Measurements from ENCODE around the gene AMDHD1. TPM values are rescaled to one million over a fixed set of nuclear protein-coding genes. Genes with fewer than 3 reads are reported as not detected.

AMDHD1 gene
- total RNA-seq, 2 donors from 2014 or later: 0.46 to 0.71 TPM

DNA sequence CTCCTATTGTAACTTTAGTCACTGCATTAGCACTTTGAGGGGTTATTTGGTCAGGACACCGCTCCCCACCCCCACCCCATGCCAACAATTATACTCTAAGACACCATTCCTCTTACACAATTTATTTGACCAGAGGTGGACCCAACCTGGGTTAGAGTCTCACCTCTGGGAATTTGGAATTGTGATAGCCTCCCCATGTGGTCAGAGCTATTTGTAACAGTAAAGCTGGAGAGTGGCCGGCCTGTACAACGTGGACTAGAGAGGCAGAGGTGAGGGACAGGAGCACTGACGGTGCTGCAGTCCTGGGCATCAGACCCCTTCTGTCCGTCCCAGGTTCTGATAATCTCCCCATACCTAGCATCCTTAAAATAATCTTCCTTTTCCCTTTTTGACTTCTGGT lies 56.4 kb downstream of the AMDHD1 start:
- peaks cover 20% of the 10 kb centered on the region for H3K36me3 Mint-ChIP-seq (ENCODE audit: low read depth)
- no peak for DNase-seq
- Histone ChIP-seq H3K27ac (ENCODE audit: low read depth, low read length) (no peak overlapping the region), H3K9me3 (ENCODE audit: control insufficient read depth, low read length) (no peaks in the 10 kb centered on the region), H3K4me1 (ENCODE audit: control insufficient read depth, insufficient read depth, low read length) (no peaks in the 10 kb centered on the region), H3K27me3 (ENCODE audit: control insufficient read depth, insufficient read depth, low read length, poor library complexity, severe bottlenecking) (no peaks in the 10 kb centered on the region), H3K4me3 (ENCODE audit: low read length) (no peak overlapping the region), H3K36me3 (ENCODE audit: control insufficient read depth, insufficient read depth, low read length) (peaks cover 34% of the 10 kb centered on the region), H3K9ac (ENCODE audit: extremely low read depth, low read length, poor library complexity, severe bottlenecking) (no peak overlapping the region)
- no peaks in the 10 kb centered on the region for H3K27me3 Mint-ChIP-seq (ENCODE audit: insufficient read depth)
- H3K4me1 Mint-ChIP-seq: no peaks in the 10 kb centered on the region
- no peak overlapping the region for H3K27ac Mint-ChIP-seq
- H3K9me3 Mint-ChIP-seq: no peaks in the 10 kb centered on the region
- H3K4me3 Mint-ChIP-seq: no peak overlapping the region
- 79 to 100% methylated on average over 2 to 5 of the region's 5 CpGs for whole genome bisulfite sequencing, 2 experiments (ENCODE audit: insufficient coverage in 1 of 2, insufficient read length in 1 of 2)
- TF ChIP-seq, protein P1, sequence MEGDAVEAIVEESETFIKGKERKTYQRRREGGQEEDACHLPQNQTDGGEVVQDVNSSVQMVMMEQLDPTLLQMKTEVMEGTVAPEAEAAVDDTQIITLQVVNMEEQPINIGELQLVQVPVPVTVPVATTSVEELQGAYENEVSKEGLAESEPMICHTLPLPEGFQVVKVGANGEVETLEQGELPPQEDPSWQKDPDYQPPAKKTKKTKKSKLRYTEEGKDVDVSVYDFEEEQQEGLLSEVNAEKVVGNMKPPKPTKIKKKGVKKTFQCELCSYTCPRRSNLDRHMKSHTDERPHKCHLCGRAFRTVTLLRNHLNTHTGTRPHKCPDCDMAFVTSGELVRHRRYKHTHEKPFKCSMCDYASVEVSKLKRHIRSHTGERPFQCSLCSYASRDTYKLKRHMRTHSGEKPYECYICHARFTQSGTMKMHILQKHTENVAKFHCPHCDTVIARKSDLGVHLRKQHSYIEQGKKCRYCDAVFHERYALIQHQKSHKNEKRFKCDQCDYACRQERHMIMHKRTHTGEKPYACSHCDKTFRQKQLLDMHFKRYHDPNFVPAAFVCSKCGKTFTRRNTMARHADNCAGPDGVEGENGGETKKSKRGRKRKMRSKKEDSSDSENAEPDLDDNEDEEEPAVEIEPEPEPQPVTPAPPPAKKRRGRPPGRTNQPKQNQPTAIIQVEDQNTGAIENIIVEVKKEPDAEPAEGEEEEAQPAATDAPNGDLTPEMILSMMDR (conservative IDR thresholded peaks at IDR 0.05): no peak

DNA sequence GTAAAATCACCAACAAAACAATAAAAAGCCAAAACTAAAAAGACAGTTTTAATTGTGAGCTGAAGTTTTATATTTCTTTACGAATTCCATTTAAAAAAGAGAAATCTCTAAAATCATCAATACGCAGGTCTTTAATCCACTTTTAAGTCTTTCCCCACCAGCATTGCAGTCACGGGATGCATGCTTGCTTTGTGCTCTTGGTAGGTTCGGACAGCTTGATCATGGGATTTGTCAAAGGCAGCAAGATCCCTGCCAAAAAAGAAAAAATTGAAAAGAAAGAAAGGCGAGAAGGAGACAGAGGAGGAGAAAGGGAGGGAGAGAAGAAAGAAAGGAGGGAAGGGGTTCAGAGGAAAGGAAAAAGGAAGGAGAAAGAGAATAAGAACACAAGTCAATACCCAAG lies 57.7 kb downstream of the AMDHD1 start:
- Histone ChIP-seq H3K4me1 (ENCODE audit: control insufficient read depth, insufficient read depth, low read length) (no peaks in the 10 kb centered on the region), H3K9me3 (ENCODE audit: control insufficient read depth, low read length) (no peaks in the 10 kb centered on the region), H3K27me3 (ENCODE audit: control insufficient read depth, insufficient read depth, low read length, poor library complexity, severe bottlenecking) (no peaks in the 10 kb centered on the region), H3K27ac (ENCODE audit: low read depth, low read length) (no peak overlapping the region), H3K4me3 (ENCODE audit: low read length) (no peak overlapping the region), H3K36me3 (ENCODE audit: control insufficient read depth, insufficient read depth, low read length) (peaks cover 46% of the 10 kb centered on the region), H3K9ac (ENCODE audit: extremely low read depth, low read length, poor library complexity, severe bottlenecking) (no peak overlapping the region)
- TF ChIP-seq, protein P1 (conservative IDR thresholded peaks at IDR 0.05): no peak
- peaks cover 31% of the 10 kb centered on the region for H3K36me3 Mint-ChIP-seq (ENCODE audit: low read depth)
- no peaks in the 10 kb centered on the region for H3K27me3 Mint-ChIP-seq (ENCODE audit: insufficient read depth)
- no peaks in the 10 kb centered on the region for H3K9me3 Mint-ChIP-seq
- no peaks in the 10 kb centered on the region for H3K4me1 Mint-ChIP-seq
- 92 to 100% methylated on average over 2 to 5 of the region's 5 CpGs for WGBS, 2 experiments (ENCODE audit: insufficient coverage in 1 of 2, insufficient read length in 1 of 2)
- no peak for DNase-seq
- no peak overlapping the region for H3K4me3 Mint-ChIP-seq
- no peak overlapping the region for H3K27ac Mint-ChIP-seq

- Histone ChIP-seq H3K4me3 (ENCODE audit: low read length) (no peak overlapping the region), H3K4me1 (ENCODE audit: control insufficient read depth, insufficient read depth, low read length) (no peaks in the 10 kb centered on the region), H3K9ac (ENCODE audit: extremely low read depth, low read length, poor library complexity, severe bottlenecking) (no peak overlapping the region), H3K36me3 (ENCODE audit: control insufficient read depth, insufficient read depth, low read length) (peaks cover 85% of the 10 kb centered on the region), H3K27me3 (ENCODE audit: control insufficient read depth, insufficient read depth, low read length, poor library complexity, severe bottlenecking) (no peaks in the 10 kb centered on the region), H3K9me3 (ENCODE audit: control insufficient read depth, low read length) (no peaks in the 10 kb centered on the region), H3K27ac (ENCODE audit: low read depth, low read length) (no peak overlapping the region)
- H3K4me3 Mint-ChIP-seq: no peak overlapping the region
- H3K4me1 Mint-ChIP-seq: no peaks in the 10 kb centered on the region
- no CpG with 5 or more reads among the region's 1 CpG for WGBS, 2 experiments (ENCODE audit: insufficient coverage in 1 of 2, insufficient read length in 1 of 2)
- TF ChIP-seq, protein P1 (conservative IDR thresholded peaks at IDR 0.05): no peak
- peaks cover 46% of the 10 kb centered on the region for H3K36me3 Mint-ChIP-seq (ENCODE audit: low read depth)
- no peaks in the 10 kb centered on the region for H3K9me3 Mint-ChIP-seq
- no peak overlapping the region for H3K27ac Mint-ChIP-seq
- no peak for DNase-seq
- H3K27me3 Mint-ChIP-seq (ENCODE audit: insufficient read depth): no peaks in the 10 kb centered on the region
These were observed 63.6 kb downstream of the AMDHD1 start for GRCh38 chr12:96006727-96007126.
